ENCODE results near the gene DBNDD2.

DNA sequence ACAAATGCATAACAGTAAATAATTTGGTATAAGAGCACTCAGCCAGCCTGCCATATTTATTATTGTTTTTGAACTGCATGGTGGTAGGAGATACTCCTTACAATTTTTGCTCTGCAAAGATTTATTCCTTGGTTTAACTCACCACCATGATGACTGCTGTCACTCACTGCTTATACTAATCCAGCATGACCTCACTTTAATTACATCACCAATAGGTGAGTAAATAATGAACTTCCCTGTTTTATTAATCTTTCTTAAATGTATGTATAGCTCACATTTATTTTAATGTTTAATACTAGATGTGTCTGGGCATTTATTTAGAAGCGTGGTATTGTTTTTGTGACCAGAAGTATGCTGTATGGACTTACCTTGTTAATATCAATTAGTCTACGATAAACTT lies 17.2 kb upstream of the DBNDD2 start:
- TF ChIP-seq, protein P1, sequence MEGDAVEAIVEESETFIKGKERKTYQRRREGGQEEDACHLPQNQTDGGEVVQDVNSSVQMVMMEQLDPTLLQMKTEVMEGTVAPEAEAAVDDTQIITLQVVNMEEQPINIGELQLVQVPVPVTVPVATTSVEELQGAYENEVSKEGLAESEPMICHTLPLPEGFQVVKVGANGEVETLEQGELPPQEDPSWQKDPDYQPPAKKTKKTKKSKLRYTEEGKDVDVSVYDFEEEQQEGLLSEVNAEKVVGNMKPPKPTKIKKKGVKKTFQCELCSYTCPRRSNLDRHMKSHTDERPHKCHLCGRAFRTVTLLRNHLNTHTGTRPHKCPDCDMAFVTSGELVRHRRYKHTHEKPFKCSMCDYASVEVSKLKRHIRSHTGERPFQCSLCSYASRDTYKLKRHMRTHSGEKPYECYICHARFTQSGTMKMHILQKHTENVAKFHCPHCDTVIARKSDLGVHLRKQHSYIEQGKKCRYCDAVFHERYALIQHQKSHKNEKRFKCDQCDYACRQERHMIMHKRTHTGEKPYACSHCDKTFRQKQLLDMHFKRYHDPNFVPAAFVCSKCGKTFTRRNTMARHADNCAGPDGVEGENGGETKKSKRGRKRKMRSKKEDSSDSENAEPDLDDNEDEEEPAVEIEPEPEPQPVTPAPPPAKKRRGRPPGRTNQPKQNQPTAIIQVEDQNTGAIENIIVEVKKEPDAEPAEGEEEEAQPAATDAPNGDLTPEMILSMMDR (IDR thresholded peaks at IDR 0.05) = no peak
- TF ChIP-seq GABPB1 (CRISPR knock-in tag; IDR thresholded peaks at IDR 0.05) = no peak
- no peak for TF ChIP-seq ZNF263 (CRISPR knock-in tag; IDR thresholded peaks at IDR 0.05; ENCODE audit: low read depth)
- TF ChIP-seq, protein P2, sequence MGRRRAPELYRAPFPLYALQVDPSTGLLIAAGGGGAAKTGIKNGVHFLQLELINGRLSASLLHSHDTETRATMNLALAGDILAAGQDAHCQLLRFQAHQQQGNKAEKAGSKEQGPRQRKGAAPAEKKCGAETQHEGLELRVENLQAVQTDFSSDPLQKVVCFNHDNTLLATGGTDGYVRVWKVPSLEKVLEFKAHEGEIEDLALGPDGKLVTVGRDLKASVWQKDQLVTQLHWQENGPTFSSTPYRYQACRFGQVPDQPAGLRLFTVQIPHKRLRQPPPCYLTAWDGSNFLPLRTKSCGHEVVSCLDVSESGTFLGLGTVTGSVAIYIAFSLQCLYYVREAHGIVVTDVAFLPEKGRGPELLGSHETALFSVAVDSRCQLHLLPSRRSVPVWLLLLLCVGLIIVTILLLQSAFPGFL (CRISPR knock-in tag; IDR thresholded peaks at IDR 0.05; ENCODE audit: borderline replicate concordance) = no peak
- TF ChIP-seq GTF2I (CRISPR knock-in tag; conservative IDR thresholded peaks at IDR 0.05) = no peak
- TF ChIP-seq, protein P3, sequence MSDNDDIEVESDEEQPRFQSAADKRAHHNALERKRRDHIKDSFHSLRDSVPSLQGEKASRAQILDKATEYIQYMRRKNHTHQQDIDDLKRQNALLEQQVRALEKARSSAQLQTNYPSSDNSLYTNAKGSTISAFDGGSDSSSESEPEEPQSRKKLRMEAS (CRISPR knock-in tag; IDR thresholded peaks at IDR 0.05) = no peak
- TF ChIP-seq, protein P4, sequence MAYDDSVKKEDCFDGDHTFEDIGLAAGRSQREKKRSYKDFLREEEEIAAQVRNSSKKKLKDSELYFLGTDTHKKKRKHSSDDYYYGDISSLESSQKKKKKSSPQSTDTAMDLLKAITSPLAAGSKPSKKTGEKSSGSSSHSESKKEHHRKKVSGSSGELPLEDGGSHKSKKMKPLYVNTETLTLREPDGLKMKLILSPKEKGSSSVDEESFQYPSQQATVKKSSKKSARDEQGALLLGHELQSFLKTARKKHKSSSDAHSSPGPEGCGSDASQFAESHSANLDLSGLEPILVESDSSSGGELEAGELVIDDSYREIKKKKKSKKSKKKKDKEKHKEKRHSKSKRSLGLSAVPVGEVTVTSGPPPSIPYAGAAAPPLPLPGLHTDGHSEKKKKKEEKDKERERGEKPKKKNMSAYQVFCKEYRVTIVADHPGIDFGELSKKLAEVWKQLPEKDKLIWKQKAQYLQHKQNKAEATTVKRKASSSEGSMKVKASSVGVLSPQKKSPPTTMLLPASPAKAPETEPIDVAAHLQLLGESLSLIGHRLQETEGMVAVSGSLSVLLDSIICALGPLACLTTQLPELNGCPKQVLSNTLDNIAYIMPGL (CRISPR knock-in tag; IDR thresholded peaks at IDR 0.05) = no peak
- TF ChIP-seq, protein P5, sequence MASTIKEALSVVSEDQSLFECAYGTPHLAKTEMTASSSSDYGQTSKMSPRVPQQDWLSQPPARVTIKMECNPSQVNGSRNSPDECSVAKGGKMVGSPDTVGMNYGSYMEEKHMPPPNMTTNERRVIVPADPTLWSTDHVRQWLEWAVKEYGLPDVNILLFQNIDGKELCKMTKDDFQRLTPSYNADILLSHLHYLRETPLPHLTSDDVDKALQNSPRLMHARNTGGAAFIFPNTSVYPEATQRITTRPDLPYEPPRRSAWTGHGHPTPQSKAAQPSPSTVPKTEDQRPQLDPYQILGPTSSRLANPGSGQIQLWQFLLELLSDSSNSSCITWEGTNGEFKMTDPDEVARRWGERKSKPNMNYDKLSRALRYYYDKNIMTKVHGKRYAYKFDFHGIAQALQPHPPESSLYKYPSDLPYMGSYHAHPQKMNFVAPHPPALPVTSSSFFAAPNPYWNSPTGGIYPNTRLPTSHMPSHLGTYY (CRISPR knock-in tag; IDR thresholded peaks at IDR 0.05) = no peak
- TF ChIP-seq, protein P6, sequence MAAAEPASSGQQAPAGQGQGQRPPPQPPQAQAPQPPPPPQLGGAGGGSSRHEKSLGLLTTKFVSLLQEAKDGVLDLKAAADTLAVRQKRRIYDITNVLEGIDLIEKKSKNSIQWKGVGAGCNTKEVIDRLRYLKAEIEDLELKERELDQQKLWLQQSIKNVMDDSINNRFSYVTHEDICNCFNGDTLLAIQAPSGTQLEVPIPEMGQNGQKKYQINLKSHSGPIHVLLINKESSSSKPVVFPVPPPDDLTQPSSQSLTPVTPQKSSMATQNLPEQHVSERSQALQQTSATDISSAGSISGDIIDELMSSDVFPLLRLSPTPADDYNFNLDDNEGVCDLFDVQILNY (CRISPR knock-in tag; IDR thresholded peaks at IDR 0.05) = no peak
- TF ChIP-seq FOXK1 (CRISPR knock-in tag; IDR thresholded peaks at IDR 0.05) = no peak
- no peak for TF ChIP-seq NR3C1 (CRISPR knock-in tag; conservative IDR thresholded peaks at IDR 0.05; ENCODE audit: low read depth)
- TF ChIP-seq, protein P7, sequence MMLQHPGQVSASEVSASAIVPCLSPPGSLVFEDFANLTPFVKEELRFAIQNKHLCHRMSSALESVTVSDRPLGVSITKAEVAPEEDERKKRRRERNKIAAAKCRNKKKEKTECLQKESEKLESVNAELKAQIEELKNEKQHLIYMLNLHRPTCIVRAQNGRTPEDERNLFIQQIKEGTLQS (CRISPR knock-in tag; conservative IDR thresholded peaks at IDR 0.05) = no peak
